GM23338 (cell line): ENCODE data around the gene TNC. TPM values are rescaled to one million over a fixed set of nuclear protein-coding genes. Genes with fewer than 3 reads are reported as not detected.

ENCODE experiments used
- ATAC-seq: fragments of 200-7000 bp; cut with Tn5 transposase; 3 replicates; pipeline ENCODE4 v1.9.1; 2020
- DNase-seq: peaks from one replicate; pipeline ENCODE4 v3.0.0-alpha.2; 2015; ENCODE audit warnings: low spot score
- H2AFZ ChIP-seq: fragments of 200-600 bp; sonication (generic); 2 replicates; pipeline ENCODE4 v1.8.0; 2016; ENCODE audit warnings: antibody characterized with exemption, mild to moderate bottlenecking, moderate library complexity
- H3F3A ChIP-seq: fragments of 200-600 bp; sonication (generic); replicated peaks from 2 replicates; pipeline ENCODE4 v1.8.0; 2017; ENCODE audit warnings: antibody characterized with exemption, mixed run types, low read depth
- H3K27ac ChIP-seq: fragments of 200-600 bp; sonication (generic); 2 replicates; pipeline ENCODE4 v1.6.1; 2016; ENCODE audit warnings: low read depth
- H3K27me3 ChIP-seq: fragments of 200-600 bp; sonication (generic); 2 replicates; pipeline ENCODE4 v1.8.0; 2016; ENCODE audit warnings: mild to moderate bottlenecking, mixed run types, moderate library complexity; ENCODE audit not compliant: insufficient read depth
- H3K36me3 ChIP-seq: fragments of 200-600 bp; sonication (generic); 2 replicates; pipeline ENCODE4 v1.8.0; 2016; ENCODE audit warnings: mild to moderate bottlenecking; ENCODE audit not compliant: insufficient read depth
- H3K4me1 ChIP-seq: fragments of 200-600 bp; sonication (generic); 2 replicates; pipeline ENCODE4 v1.8.0; 2016; ENCODE audit warnings: mild to moderate bottlenecking, moderate library complexity; ENCODE audit not compliant: insufficient read depth
- H3K4me2 ChIP-seq: fragments of 200-600 bp; sonication (generic); 2 replicates; pipeline ENCODE4 v1.7.1; 2017; ENCODE audit warnings: mixed run types
- H3K4me3 ChIP-seq: fragments of 200-600 bp; sonication (generic); 2 replicates; pipeline ENCODE4 v1.6.1; 2016; ENCODE audit warnings: mixed run types
- H3K79me2 ChIP-seq: fragments of 200-600 bp; sonication (generic); replicated peaks from 2 replicates; pipeline ENCODE4 v1.8.0; 2017; ENCODE audit warnings: mild to moderate bottlenecking; ENCODE audit not compliant: insufficient read depth
- H3K9me2 ChIP-seq: fragments of 200-600 bp; sonication (generic); 2 replicates; pipeline ENCODE4 v1.8.0; 2017; ENCODE audit not compliant: insufficient read depth
- H4K20me1 ChIP-seq: fragments of 200-600 bp; sonication (generic); replicated peaks from 2 replicates; pipeline ENCODE4 v1.8.0; 2017; ENCODE audit warnings: mild to moderate bottlenecking; ENCODE audit not compliant: insufficient read depth
- H3K27ac Mint-ChIP-seq: 2 replicates; pipeline ENCODE4 v1.8.0; 2020; ENCODE audit warnings: inconsistent platforms, mild to moderate bottlenecking, moderate library complexity, mixed read lengths
- H3K27me3 Mint-ChIP-seq: 3 replicates; pipeline ENCODE4 v1.8.0; 2022; ENCODE audit warnings: low read depth, mild to moderate bottlenecking, moderate library complexity, mixed read lengths, inconsistent platforms; ENCODE audit not compliant: insufficient read depth, poor library complexity
- H3K36me3 Mint-ChIP-seq: 3 replicates; pipeline ENCODE4 v1.8.0; 2021; ENCODE audit warnings: low read depth, mild to moderate bottlenecking, inconsistent platforms, moderate library complexity, mixed read lengths
- H3K4me1 Mint-ChIP-seq: 3 replicates; pipeline ENCODE4 v1.8.0; 2020; ENCODE audit warnings: mild to moderate bottlenecking, inconsistent platforms, mixed read lengths
- H3K4me3 Mint-ChIP-seq: 3 replicates; pipeline ENCODE4 v1.8.0; 2021; ENCODE audit warnings: moderate library complexity, mild to moderate bottlenecking, inconsistent platforms, mixed read lengths
- H3K9me3 Mint-ChIP-seq: 3 replicates; pipeline ENCODE4 v1.8.0; 2020; ENCODE audit warnings: moderate library complexity, mild to moderate bottlenecking, inconsistent platforms, mixed read lengths
- CREB1 ChIP-seq: fragments of 250-450 bp; sonication (Bioruptor Pico); IDR thresholded peaks from 2 replicates; pipeline ENCODE4 v1.5.0; 2020; ENCODE audit warnings: low read depth, mild to moderate bottlenecking, moderate library complexity
- EZH2 ChIP-seq: fragments of 200-600 bp; sonication (generic); IDR thresholded peaks from one replicate; pipeline ENCODE4 v1.8.0; 2017; ENCODE audit warnings: antibody characterized with exemption, mild to moderate bottlenecking, low read depth; ENCODE audit not compliant: unreplicated experiment
- EZH2phosphoT487 ChIP-seq: fragments of 200-600 bp; sonication (generic); IDR thresholded peaks from one replicate; pipeline ENCODE4 v1.8.1; 2018; ENCODE audit warnings: antibody characterized with exemption; ENCODE audit not compliant: unreplicated experiment
- JUNB ChIP-seq: IDR thresholded peaks from one replicate; pipeline ENCODE4 v1.6.1; 2016; ENCODE audit warnings: antibody characterized with exemption; ENCODE audit not compliant: unreplicated experiment
- NANOG ChIP-seq: IDR thresholded peaks from 2 replicates; pipeline ENCODE4 v1.6.1; 2016; ENCODE audit warnings: antibody characterized with exemption, borderline replicate concordance
- POLR2AphosphoS5 ChIP-seq: IDR thresholded peaks from 2 replicates; pipeline ENCODE4 v1.6.1; 2016; ENCODE audit warnings: antibody characterized with exemption, low read depth
- STAT1 ChIP-seq: IDR thresholded peaks from one replicate; pipeline ENCODE4 v1.6.1; 2016; ENCODE audit warnings: antibody characterized with exemption; ENCODE audit not compliant: unreplicated experiment
- ZNF114 ChIP-seq: fragments of 250-450 bp; sonication (Bioruptor Pico); IDR thresholded peaks from 2 replicates; pipeline ENCODE4 v1.5.0; 2020; ENCODE audit warnings: mild to moderate bottlenecking, moderate library complexity
- ZNF331 ChIP-seq: fragments of 250-450 bp; sonication (Bioruptor Pico); IDR thresholded peaks from 2 replicates; pipeline ENCODE4 v1.5.0; 2020; ENCODE audit warnings: low read depth, mild to moderate bottlenecking, moderate library complexity
- polyA plus RNA-seq: library from polyadenylated mRNA; unstranded; fragments of >200 nt; fragmentation: Nextera tagmentation; extraction: Ambion mirVana; gene quantifications from 2 replicates; pipeline ENCODE4 v1.2.1, GENCODE V29; 2016
- total RNA-seq: library from RNA; depleted of rRNA; stranded (reverse); fragments of >200 nt; shearing (Covaris generic); gene quantifications from 2 replicates; pipeline ENCODE4 v1.2.3, GENCODE V29; 2014
- TF ChIP-seq, protein P1 (sequence below): IDR thresholded peaks from one replicate; pipeline ENCODE4 v1.6.1; 2018; ENCODE audit warnings: antibody characterized with exemption; ENCODE audit not compliant: unreplicated experiment
- TF ChIP-seq, protein P2 (sequence below): IDR thresholded peaks from 2 replicates; pipeline ENCODE4 v1.6.1; 2016; ENCODE audit warnings: antibody characterized with exemption
- TF ChIP-seq, protein P3 (sequence below), 2 experiments: fragments of 200-600 bp in 1 of 2; sonication (generic) in 1 of 2; conservative IDR thresholded peaks; 2 replicates each; pipeline versions ENCODE4 v1.5.1 to v1.6.1; 2016 to 2017; ENCODE audit warnings: antibody characterized with exemption in 2 of 2, low read depth in 2 of 2, mild to moderate bottlenecking in 2 of 2, moderate library complexity in 1 of 2
- TF ChIP-seq, protein P4 (sequence below): fragments of 250-450 bp; sonication (Bioruptor Pico); IDR thresholded peaks from 2 replicates; pipeline ENCODE4 v1.5.0; 2020; ENCODE audit warnings: mild to moderate bottlenecking, moderate library complexity

TNC gene
- total and polyA plus RNA-seq, 2 experiments from 2014 or later = 0.89 to 2.7 TPM

DNA sequence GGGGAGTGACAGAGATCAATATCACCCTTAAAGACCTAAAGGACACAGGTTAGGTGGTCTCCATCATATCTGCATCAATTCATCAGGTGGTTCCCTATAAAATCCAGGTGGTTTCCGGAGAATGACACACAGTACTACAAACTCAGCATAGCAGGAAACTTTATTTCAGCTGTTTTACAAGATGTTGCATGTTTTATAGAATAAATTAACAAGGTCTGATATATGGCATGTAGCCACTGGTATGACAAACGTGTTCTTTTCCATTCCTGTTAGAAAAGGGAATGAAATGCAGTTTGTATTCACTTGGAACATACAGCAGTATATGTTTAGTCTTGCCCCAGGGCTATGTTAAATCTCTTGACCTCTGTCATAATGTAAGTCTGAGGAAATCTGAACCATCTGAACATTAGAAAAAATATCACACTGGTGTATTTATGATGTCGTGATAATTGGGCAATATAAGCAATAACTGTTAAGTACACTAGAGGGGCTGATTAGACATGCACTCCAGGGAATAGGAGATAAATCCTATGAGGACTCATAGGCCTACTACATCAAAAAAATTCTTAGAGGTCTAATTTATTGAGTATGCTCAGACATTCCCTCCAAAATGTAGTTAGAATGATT, 145.3 kb downstream of the TNC start:
- Histone ChIP-seq H3K4me3 (no peak overlapping the region), H3K9me2 (no peaks in the 10 kb centered on the region), H3K4me2 (no peak overlapping the region), H2AFZ (no peak overlapping the region), H4K20me1 (no peaks in the 10 kb centered on the region), H3K27me3 (no peaks in the 10 kb centered on the region), H3K4me1 (no peaks in the 10 kb centered on the region; the same call in 1 of the 2 replicates), H3K27ac (no peak overlapping the region), H3K36me3 (no peaks in the 10 kb centered on the region), H3F3A (no peaks in the 10 kb centered on the region), H3K79me2 (no peaks in the 10 kb centered on the region)
- Mint-ChIP-seq H3K27me3 (no peaks in the 10 kb centered on the region), H3K4me1 (peaks cover 8% of the 10 kb centered on the region; the same call in 2 of the 3 replicates), H3K36me3 (no peaks in the 10 kb centered on the region), H3K4me3 (no peak overlapping the region), H3K27ac (no peak overlapping the region), H3K9me3 (no peaks in the 10 kb centered on the region)
- TF ChIP-seq ZNF114 (CRISPR knock-in tag) (no peak), JUNB (no peak), STAT1 (no peak), EZH2phosphoT487 (no peak), NANOG (no peak), CREB1 (CRISPR knock-in tag) (no peak), EZH2 (no peak), ZNF331 (CRISPR knock-in tag) (no peak), POLR2AphosphoS5 (no peak)
- TF ChIP-seq, protein P1, sequence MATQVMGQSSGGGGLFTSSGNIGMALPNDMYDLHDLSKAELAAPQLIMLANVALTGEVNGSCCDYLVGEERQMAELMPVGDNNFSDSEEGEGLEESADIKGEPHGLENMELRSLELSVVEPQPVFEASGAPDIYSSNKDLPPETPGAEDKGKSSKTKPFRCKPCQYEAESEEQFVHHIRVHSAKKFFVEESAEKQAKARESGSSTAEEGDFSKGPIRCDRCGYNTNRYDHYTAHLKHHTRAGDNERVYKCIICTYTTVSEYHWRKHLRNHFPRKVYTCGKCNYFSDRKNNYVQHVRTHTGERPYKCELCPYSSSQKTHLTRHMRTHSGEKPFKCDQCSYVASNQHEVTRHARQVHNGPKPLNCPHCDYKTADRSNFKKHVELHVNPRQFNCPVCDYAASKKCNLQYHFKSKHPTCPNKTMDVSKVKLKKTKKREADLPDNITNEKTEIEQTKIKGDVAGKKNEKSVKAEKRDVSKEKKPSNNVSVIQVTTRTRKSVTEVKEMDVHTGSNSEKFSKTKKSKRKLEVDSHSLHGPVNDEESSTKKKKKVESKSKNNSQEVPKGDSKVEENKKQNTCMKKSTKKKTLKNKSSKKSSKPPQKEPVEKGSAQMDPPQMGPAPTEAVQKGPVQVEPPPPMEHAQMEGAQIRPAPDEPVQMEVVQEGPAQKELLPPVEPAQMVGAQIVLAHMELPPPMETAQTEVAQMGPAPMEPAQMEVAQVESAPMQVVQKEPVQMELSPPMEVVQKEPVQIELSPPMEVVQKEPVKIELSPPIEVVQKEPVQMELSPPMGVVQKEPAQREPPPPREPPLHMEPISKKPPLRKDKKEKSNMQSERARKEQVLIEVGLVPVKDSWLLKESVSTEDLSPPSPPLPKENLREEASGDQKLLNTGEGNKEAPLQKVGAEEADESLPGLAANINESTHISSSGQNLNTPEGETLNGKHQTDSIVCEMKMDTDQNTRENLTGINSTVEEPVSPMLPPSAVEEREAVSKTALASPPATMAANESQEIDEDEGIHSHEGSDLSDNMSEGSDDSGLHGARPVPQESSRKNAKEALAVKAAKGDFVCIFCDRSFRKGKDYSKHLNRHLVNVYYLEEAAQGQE = no peak
- TF ChIP-seq, protein P2, sequence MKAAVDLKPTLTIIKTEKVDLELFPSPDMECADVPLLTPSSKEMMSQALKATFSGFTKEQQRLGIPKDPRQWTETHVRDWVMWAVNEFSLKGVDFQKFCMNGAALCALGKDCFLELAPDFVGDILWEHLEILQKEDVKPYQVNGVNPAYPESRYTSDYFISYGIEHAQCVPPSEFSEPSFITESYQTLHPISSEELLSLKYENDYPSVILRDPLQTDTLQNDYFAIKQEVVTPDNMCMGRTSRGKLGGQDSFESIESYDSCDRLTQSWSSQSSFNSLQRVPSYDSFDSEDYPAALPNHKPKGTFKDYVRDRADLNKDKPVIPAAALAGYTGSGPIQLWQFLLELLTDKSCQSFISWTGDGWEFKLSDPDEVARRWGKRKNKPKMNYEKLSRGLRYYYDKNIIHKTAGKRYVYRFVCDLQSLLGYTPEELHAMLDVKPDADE = no peak
- TF ChIP-seq, protein P3, sequence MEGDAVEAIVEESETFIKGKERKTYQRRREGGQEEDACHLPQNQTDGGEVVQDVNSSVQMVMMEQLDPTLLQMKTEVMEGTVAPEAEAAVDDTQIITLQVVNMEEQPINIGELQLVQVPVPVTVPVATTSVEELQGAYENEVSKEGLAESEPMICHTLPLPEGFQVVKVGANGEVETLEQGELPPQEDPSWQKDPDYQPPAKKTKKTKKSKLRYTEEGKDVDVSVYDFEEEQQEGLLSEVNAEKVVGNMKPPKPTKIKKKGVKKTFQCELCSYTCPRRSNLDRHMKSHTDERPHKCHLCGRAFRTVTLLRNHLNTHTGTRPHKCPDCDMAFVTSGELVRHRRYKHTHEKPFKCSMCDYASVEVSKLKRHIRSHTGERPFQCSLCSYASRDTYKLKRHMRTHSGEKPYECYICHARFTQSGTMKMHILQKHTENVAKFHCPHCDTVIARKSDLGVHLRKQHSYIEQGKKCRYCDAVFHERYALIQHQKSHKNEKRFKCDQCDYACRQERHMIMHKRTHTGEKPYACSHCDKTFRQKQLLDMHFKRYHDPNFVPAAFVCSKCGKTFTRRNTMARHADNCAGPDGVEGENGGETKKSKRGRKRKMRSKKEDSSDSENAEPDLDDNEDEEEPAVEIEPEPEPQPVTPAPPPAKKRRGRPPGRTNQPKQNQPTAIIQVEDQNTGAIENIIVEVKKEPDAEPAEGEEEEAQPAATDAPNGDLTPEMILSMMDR (conservative IDR thresholded peaks at IDR 0.05; ENCODE audit: low read depth in 2 of 2) = no peak
- TF ChIP-seq, protein P4, sequence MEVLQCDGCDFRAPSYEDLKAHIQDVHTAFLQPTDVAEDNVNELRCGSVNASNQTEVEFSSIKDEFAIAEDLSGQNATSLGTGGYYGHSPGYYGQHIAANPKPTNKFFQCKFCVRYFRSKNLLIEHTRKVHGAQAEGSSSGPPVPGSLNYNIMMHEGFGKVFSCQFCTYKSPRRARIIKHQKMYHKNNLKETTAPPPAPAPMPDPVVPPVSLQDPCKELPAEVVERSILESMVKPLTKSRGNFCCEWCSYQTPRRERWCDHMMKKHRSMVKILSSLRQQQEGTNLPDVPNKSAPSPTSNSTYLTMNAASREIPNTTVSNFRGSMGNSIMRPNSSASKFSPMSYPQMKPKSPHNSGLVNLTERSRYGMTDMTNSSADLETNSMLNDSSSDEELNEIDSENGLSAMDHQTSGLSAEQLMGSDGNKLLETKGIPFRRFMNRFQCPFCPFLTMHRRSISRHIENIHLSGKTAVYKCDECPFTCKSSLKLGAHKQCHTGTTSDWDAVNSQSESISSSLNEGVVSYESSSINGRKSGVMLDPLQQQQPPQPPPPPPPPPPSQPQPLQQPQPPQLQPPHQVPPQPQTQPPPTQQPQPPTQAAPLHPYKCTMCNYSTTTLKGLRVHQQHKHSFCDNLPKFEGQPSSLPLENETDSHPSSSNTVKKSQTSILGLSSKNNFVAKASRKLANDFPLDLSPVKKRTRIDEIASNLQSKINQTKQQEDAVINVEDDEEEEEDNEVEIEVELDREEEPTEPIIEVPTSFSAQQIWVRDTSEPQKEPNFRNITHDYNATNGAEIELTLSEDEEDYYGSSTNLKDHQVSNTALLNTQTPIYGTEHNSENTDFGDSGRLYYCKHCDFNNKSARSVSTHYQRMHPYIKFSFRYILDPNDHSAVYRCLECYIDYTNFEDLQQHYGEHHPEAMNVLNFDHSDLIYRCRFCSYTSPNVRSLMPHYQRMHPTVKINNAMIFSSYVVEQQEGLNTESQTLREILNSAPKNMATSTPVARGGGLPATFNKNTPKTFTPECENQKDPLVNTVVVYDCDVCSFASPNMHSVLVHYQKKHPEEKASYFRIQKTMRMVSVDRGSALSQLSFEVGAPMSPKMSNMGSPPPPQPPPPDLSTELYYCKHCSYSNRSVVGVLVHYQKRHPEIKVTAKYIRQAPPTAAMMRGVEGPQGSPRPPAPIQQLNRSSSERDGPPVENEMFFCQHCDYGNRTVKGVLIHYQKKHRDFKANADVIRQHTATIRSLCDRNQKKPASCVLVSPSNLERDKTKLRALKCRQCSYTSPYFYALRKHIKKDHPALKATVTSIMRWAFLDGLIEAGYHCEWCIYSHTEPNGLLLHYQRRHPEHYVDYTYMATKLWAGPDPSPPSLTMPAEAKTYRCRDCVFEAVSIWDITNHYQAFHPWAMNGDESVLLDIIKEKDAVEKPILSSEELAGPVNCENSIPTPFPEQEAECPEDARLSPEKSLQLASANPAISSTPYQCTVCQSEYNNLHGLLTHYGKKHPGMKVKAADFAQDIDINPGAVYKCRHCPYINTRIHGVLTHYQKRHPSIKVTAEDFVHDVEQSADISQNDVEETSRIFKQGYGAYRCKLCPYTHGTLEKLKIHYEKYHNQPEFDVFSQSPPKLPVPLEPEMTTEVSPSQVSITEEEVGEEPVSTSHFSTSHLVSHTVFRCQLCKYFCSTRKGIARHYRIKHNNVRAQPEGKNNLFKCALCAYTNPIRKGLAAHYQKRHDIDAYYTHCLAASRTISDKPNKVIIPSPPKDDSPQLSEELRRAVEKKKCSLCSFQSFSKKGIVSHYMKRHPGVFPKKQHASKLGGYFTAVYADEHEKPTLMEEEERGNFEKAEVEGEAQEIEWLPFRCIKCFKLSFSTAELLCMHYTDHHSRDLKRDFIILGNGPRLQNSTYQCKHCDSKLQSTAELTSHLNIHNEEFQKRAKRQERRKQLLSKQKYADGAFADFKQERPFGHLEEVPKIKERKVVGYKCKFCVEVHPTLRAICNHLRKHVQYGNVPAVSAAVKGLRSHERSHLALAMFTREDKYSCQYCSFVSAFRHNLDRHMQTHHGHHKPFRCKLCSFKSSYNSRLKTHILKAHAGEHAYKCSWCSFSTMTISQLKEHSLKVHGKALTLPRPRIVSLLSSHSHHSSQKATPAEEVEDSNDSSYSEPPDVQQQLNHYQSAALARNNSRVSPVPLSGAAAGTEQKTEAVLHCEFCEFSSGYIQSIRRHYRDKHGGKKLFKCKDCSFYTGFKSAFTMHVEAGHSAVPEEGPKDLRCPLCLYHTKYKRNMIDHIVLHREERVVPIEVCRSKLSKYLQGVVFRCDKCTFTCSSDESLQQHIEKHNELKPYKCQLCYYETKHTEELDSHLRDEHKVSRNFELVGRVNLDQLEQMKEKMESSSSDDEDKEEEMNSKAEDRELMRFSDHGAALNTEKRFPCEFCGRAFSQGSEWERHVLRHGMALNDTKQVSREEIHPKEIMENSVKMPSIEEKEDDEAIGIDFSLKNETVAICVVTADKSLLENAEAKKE (CRISPR knock-in tag) = no peak
- no peak for DNase-seq
- no peak for ATAC-seq
